ENCODE results near the gene ZFP28.

DNA sequence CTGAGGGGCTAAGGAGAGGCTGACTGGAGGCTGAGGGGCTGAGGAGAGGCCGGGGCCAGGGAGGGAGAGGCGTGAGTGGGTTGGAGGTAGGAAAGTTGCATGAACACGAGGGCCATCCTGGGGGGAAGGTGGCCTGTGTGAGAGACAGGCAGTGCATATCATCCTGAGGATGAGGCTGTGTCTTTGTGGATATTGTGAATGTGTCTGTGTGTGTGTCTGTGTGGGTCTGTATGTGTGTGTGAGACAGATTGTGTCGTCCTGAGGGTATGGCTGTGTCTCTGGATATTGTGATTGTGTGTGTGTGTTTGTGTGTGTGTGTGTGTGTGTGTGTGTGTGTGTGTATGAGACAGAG is 56.8 kb downstream of the ZFP28 start:
- TF ChIP-seq EZH2phosphoT487 (IDR thresholded peaks at IDR 0.05; ENCODE audit: borderline replicate concordance, low read length) (no peak), CTCF (IDR thresholded peaks at IDR 0.05; ENCODE audit: low read depth, low read length, poor library complexity, severe bottlenecking) (no peak)
